GM12865 (cell line): ENCODE results near the gene TMEM196.

Source experiments
- DNase-seq: peaks from one replicate; pipeline ENCODE4 v3.0.0; 2010; ENCODE audit warnings: low read depth
- H3K4me3 ChIP-seq: 2 replicates; pipeline ENCODE4 v1.5.1; 2011; ENCODE audit warnings: mild to moderate bottlenecking, low read depth, low read length, control low read depth
- CTCF ChIP-seq: IDR thresholded peaks from 2 replicates; pipeline ENCODE4 v1.5.1; 2011; ENCODE audit warnings: low read length, control low read depth, low read depth, inconsistent platforms; ENCODE audit not compliant: insufficient read depth; ENCODE audit errors: missing control alignments

The TMEM196 gene

GRCh38 chr7:19674266-19674960, 99.0 kb downstream of the TMEM196 start:
- TF ChIP-seq CTCF: no peak
- no peak for DNase-seq
- H3K4me3 ChIP-seq: no peak overlapping the region

GRCh38 chr7:19670806-19671205, 102.6 kb downstream of the TMEM196 start:
- TF ChIP-seq CTCF: no peak
- H3K4me3 ChIP-seq: no peak overlapping the region
- DNase-seq: no peak
